HG03521 (cell line): ENCODE results near the gene TEX54.

Source experiments
- ATAC-seq: cut with Tn5 transposase; IDR thresholded peaks from one replicate; pipeline ENCODE4 v1.9.1; 2021; ENCODE audit warnings: mild to moderate bottlenecking, moderate library complexity; ENCODE audit not compliant: unreplicated experiment

The TEX54 gene

GRCh38 chr11:62789576-62789975 lies 43.1 kb downstream of the TEX54 start:
- ATAC-seq = no peak

GRCh38 chr11:62788991-62789390 lies 43.6 kb downstream of the TEX54 start:
- ATAC-seq = no peak

GRCh38 chr11:62787005-62787759 lies 45.5 kb downstream of the TEX54 start, which contains the start of gene TMEM179B:
TMEM179B (plus strand) TSS chr11:62787402; CDS start chr11:62787432, 30 bp downstream.
- ATAC-seq = peak; percentile 66

GRCh38 chr11:62786318-62787004 lies 46.2 kb downstream of the TEX54 start:
- ATAC-seq = peak; percentile 51

GRCh38 chr11:62782753-62783152 lies 49.9 kb downstream of the TEX54 start:
- ATAC-seq = no peak
